COLO668 (cell line): ENCODE results near the gene PKN1.
"Not testable (repeated sequence)": the region's sequence is repeated elsewhere in the genome, so short reads cannot be mapped to it uniquely, and the experiment has no call there.

ENCODE experiments used
- DNase-seq: peaks from one replicate; lab custom pipeline; 2025; ENCODE audit not compliant: unreplicated experiment; lab: John Stamatoyannopoulos, UW

The PKN1 gene

DNA sequence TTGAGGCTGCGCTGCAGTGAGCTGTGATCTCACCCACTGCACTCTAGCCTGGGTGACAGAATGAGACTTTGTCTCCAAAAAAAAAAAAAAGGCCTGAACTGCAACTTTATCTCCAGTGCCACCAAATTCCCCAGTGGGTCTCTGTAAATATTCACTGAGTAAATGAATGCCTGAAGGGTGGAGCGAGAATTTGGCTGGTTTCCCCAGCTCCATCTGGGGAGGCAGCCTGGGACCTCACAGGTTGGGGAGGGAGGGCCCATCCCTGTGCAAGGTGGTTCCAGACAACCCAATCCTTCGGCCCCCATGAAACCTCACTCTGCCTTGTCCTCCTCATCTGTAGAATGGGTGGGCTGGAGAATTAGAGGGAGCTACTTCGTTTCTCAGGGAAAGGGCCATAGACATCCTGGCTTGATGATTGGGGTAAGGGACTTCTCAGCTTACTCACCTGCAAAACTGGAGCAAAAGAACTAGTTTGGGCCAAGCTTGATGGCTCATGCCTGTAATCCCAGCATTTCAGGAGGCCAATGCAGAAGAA lies 4.2 kb upstream of the PKN1 start:
- DNase-seq = no peak

DNA sequence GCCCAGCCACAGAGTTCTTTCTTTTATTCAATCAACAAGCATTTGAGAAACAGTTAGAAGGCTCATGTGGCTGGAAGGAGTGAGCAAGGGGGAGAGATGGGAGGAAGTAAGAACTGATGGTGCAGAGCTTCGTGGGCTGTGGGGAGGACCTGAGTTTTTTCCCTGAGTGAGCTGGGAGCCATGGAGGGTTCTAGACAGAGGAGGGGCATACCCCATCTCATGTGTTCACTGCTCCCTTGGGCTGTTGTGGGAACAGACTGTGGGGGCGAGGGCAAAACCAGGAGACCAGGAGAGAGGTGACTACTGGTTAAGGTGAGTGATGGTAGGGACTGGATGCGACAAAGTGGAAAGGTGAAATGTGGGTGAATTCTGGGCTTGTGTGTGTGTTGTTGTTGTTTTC lies 2.4 kb upstream of the PKN1 start:
- DNase-seq = no peak

DNA sequence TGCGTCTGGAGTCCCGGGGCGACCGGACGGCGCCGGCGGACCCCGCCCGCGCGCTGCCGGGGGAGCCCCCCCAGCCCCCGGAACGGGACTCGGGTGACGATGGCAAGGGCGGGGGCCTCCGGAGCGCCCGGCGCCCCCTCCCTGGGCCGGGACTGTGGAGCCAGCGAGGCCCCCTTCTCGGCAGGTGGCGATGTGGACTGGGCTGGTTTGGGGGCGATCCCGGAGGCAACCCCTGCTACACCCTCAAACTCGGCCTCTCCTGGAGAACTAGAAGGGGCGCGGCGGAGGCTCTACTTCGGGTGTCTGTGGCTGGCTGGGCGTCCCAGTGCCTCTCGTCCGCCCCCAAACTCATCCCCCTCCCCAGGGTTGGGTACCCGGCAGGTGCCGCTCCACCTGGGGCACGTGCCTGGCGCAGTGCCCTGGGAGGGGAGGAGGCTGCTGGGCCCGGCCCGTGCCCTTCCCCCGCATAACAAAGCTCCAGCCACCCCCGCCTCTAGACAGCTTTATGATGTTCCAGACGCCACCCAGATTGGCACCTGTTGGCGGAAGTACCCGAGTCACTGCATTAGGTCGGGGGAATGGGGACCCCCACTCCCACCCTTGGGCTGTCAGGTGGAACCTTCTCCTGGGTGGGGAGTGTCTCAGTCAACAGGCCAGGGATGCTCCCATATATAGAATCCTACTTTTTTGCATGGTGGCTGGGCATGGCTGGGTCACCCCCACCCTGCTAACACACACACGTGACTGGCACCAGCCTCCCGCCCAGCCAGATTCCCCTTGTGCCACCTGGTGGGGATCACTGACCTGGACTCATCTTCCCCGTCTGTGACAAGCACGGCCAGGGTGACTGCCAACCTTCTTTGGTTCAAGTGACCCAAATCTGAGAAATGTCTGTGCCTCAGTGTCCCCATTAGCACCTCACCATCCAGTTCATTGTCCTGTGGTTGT lies 722 bp downstream of the PKN1 start:
- DNase-seq = peak; percentile 86

DNA sequence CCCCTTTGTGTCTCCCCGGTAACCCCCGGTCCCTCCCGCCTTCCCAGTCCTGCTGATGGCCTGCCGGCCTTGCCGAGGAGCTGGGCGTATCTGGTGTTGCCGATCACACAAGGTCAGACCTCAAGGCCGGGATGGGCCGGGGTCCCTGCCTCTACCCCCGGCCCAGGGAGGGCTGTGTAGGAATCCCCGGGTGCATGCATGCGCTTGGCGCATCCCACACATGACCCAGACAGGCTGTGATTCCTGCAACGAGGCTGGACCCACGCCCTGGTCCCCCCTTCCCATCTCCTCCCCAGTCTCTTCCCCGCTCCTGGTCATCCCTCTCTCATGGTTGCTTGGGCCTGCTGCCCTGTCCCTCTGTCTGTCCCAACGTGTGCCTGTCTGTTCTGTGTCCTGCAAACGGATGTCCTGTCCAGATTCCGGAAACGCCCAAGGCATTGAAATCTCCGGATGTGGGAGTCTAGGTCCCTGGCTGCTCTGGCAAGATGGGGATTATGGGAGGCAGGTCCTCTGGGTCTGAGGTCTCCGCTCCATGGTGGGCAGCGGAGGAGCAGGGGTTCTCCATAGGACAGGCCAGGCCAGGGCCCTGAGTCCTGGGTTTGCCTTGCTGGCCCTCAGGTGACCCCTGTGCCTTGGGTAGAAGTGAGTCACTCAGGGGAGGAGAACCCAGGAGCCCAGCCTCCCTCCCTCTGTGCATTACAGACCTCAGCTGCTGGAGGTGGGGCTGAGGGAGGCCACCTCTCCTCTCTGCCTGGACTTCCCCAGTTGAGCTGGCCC lies 1.6 kb downstream of the PKN1 start:
- DNase-seq = peak; percentile 61

DNA sequence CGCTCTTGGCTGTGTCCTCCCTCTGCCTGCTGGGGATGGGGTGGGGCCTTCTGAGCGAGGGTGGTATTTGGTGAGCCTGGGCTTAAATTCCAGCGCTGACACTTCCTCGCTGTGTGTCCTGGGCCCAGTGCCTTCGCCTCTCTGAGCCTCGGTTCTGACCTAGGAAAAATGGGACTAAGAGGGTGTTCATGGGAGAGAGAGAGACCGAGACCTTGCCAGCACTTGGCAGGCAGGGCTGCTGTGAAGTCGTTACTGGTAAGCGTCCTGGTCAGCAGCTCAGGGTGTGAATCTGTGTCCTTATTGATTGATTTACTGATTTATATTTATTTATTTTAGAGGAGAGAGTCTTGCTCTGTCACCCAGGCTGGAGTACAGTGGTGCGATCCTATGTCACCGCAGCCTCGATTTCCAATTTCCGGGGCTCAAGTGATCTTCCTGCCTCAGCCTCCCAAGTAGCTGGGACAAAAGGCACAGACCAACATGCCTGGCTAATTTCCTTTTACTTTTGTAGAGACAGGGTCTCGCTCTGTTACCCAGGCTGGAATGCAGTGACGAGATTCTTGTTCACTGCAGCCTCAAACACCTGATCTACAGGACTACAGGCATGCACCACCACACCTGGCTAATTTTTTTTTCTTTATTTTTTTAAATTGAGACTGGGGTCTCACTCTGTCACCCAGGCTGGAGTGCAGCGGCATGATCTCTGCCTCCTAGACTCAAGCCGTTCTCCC lies 2.4 kb downstream of the PKN1 start:
- no peak for DNase-seq

DNA sequence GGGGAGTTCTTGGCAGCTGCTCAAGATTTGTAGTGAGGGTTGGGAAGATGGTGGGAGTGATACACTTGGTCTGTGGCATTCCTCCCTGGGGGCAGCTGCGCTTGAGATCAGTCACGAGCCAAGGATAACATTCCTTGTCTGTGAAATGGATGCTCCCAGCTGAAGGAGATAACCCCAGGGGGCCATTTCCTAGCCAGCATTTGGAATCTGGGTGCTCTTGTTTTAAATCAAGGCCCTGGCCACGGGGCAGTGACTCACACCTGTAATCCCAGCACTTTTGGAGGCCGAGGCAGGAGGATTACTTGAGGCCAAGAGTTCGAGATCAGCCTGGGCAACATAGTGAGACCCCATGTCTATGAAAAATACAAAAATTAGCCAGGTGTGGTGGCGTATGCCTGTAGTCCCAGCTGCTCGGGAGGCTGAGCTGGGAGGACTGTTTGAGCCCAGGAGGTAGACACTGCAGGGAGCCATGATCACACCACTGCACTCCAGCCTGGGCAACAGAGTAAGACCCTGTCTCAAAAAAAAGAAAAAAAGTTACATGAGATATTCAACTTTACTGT lies 4.6 kb downstream of the PKN1 start:
- DNase-seq = no peak

DNA sequence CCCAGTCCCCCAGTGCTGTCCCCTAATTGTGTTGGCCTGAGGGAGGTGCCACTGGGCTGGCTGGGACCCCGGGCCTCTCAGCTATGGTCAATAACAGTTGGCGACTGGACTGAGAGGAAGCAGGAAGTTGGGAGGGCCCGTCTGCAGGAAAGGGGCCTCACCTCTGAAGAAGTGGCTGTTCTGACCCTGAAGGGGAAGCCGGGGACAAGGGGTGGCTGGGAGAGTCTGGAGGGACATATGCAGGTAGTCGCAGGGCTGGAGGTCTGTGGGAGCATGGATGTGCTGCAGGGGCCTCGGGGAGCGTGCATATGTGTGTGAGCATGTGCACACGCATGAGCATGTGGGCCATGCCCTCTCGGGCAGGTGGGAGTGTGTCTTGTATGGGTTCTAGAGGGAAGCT lies 5.9 kb downstream of the PKN1 start:
- DNase-seq = no peak

DNA sequence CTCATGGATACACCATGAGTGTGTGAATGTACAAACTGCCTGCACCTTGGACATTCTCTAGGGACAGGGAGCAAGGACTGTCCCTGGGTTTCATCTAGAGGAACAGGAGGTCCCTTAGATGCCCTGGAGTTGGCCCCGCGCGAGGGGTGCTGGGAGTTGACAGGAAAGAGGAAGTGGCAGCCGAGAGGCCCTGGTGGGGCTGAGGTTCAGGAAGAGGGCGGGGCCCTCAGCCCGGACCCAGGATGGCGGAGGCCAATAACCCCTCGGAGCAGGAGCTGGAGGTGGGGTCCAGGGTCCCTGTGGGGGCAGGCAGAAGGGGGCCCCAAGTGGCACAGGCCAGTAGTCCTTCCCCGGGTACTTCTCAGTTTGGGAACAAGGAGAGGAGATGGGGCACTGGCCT lies 6.9 kb downstream of the PKN1 start:
- DNase-seq = no peak

DNA sequence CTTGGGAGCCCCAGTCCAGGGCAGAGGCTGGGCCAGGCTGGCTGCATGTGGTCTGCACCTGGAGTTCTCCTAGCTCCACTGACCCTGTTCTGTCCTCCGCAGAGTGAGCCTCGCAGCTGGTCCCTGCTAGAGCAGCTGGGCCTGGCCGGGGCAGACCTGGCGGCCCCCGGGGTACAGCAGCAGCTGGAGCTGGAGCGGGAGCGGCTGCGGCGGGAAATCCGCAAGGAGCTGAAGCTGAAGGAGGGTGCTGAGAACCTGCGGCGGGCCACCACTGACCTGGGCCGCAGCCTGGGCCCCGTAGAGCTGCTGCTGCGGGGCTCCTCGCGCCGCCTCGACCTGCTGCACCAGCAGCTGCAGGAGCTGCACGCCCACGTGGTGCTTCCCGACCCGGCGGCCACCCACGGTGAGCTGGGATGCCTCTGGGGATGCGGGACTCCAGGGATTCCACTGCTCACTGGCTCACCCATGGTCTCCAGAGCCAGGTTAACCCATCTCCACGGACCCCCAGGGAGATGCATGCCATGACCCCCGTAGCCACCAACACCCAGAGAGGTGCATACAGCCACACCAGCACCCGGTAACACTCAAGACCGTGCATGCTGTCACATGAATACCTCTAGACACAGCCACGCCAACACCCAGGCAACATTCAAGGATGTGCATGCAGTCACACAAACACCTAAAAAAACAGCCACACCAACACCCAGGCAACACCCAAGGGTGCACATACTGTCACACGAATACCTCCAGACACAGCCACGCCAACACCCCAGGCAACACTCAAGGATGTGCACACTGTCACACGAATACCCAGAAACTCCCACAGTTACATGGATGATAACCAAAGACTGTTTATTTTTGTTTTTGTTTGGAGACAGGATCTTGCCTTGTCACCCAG lies 8.2 kb downstream of the PKN1 start:
- no peak for DNase-seq

DNA sequence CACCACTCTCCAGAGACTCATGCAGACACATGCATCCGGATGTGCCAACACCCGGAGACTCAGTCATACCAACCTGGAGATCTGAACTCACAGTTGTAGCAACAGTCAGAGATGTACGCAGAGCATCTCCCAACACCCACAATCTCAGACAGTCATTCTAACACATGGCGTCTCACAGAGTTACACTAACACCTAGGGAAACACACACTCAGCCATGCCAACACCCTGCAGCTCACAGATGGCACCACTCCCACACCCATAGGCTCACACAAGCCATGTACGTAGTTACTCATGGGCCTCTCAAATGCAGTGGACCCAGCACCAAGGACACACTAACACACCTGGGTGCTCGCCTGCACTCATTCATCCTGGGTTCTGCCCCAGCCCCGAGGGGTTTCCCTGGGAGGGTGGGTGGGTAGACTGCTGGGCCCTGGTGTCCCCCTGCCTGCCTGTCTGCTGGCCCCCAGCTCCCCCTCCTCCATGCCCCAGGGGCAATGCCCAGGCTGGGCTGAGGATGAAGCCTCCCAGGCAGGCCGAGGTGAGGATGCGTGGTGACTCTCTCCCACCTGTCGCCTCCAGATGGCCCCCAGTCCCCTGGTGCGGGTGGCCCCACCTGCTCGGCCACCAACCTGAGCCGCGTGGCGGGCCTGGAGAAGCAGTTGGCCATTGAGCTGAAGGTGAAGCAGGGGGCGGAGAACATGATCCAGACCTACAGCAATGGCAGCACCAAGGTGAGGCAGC lies 10.0 kb downstream of the PKN1 start:
- no peak for DNase-seq

DNA sequence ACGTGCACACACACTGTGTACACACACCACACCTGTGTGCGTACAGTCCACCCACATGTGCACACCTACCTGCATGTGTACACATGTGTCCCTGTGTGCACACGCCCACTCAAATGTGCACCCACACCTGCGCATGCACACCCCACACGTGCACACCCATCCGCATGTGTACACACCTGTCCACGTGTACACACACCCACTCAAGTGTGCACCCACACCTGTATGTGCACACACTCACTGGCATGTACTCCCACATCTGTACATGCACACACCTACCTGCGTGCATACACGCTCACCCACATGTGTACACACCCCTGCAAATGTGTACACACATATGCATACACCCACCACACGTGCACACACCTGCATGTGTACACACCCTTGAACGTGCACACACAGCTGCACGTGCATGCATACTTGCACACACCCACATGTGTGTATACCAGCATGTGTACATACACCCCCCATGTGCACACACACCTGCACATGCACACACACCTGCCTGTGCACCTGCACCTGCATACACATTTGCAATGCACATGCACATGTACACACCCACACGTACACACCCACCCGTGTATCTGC lies 10.6 kb downstream of the PKN1 start:
- no peak for DNase-seq

DNA sequence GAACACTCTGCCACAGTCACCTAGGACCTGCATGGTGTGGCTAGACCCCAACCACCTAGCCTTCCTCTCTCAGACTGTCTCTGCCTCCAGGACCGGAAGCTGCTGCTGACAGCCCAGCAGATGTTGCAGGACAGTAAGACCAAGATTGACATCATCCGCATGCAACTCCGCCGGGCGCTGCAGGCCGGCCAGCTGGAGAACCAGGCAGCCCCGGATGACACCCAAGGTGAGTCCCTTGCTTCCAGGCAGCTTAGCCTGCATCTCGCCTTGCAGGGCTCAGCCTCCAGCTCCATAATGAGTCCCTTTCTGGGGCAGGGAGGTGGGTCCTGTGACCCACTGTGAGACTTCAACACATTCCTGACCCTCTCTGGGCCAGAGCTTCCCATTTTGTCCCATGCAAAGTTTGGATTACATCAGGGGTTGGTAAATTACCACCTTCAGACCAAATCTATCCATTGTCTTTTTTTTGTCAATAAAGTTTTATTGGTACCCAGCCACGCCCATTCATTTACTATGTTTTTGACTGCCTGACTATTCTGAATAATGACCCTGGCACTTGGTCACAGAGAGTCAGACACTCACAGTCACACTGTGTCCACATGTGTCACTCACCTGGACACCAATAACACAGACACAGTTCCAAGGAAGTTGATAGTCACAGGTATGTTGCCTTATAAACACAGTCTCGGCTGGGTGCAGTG lies 13.4 kb downstream of the PKN1 start:
- no peak for DNase-seq

DNA sequence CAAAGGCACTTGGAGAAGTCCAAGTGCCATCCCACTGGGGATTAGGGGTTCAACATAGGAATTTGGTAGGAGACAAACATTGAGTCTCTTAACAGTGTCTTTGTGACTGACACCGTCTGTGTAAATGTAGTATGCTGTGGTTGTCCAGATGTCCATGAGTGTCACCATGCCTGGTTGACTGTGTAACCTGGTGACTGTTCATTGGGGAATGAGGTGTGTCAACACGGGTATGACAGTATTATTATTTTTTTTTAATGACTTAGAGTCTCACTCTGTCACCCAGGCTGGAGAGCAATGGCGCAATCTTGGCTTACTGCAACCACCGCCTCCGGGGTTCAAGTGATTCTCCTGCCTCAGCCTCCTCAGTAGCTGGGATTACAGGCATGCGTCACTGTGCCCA lies 16.2 kb downstream of the PKN1 start:
- DNase-seq = no peak

DNA sequence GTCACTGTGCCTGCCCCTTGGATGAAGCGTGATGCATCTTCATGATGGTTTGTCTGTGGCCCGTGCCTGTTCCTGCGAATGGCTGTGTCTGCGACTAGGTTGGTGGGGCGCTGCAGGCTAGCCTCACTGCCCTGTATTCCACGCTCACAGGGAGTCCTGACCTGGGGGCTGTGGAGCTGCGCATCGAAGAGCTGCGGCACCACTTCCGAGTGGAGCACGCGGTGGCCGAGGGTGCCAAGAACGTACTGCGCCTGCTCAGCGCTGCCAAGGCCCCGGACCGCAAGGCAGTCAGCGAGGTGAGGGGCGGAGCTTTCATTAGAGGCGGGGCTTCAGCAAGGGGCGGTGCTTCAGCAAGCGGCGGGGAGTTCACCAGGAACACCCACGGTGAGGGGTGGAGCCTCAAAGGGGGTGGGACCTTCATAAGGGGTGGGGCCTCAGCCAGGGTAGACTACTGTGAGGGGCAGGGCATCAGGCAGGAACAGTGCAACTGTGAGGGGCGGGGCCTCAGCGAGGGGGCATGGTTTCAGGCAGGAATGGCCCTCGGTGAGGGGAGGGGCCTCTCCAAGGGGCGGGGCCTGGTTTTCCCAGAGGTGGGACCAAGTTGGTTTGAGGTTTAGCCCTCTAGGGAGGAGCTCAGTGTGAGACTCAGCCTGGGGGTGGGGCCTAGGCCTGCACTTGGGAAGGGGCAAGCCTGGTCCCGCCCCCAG lies 17.2 kb downstream of the PKN1 start:
- DNase-seq = peak; percentile 54

DNA sequence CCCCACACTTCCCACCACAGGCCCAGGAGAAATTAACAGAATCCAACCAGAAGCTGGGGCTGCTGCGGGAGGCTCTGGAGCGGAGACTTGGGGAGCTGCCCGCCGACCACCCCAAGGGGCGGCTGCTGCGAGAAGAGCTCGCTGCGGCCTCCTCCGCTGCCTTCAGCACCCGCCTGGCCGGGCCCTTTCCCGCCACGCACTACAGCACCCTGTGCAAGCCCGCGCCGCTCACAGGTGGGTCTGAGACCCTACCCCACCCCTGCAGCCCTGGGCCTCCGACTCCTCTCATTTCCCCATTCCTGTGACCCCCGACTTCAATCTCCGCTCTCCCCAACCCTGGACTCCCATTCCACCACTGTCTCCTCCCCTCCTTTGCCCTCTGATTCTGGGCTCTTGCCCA lies 17.8 kb downstream of the PKN1 start:
- DNase-seq = no peak

DNA sequence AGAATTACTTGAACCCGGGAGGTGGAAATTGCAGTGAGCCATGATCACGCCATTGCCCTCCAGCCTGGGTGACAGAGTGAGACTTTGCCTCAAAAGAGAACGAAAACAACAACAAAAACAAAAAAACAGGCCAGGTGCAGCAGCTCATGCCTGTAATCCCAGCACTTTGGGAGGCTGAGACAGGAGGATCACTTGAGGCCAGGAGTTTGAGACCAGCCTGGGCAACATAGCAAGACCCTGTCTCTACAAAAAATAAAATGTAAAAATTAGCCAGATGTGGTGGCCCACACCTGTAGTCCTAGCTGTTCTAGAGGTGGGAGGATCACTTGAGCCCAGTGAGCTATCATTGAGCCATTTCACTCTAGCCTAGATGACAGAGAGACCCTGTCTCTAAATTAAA lies 19.2 kb downstream of the PKN1 start:
- DNase-seq = not testable (repeated sequence)

DNA sequence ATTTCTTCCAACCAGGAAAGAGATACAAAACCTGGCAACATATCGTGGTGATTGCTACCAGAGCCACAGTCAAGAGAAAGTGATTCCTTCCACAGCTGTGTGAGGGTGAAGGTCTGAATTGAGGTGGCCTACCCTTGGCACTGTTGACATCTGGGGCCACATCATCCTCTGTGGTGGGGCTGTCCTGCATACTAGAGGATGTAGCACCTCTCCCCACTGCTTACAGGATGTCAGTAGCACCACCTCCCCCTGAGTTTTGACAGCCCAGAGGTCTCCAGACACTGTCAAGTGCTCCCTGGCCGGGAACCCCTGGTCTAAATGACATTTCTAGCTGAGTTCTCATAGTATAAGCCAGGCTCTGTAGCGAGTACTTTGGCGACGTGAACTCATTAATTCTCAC lies 26.6 kb downstream of the PKN1 start:
- no peak for DNase-seq

DNA sequence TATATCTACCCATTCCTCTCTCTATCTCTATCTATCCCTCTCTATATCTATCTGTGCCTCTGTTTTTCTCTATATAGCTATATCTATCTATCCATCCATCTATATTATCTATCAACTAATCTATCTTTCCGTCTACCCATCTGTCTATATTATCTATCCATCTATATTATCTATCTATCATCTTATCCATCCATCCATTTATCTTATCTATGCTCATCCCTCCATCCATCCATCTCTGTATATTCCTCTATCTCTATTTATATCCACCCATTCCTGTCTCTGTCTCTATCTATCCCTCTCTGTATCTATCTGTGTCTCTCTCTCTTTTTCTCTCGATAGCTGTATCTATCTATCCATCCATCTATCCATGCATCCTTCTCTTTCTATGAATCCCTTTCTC lies 27.8 kb downstream of the PKN1 start:
- no peak for DNase-seq
